Activated CD4-positive, CD25-positive, alpha-beta regulatory T cell treated with anti-CD3 and anti-CD28 coated beads, Interleukin-2, amount 50 U/mL, for 72 hours (primary cell): ENCODE measurements around the gene DSP.

Experiments used
- DNase-seq: peaks from one replicate; pipeline ENCODE4 v3.0.0; 2021

Gene DSP

GRCh38 chr6:7566107-7566506 lies 24.6 kb downstream of the DSP start:
- DNase-seq = no peak

- no peak for DNase-seq
Observed at GRCh38 chr6:7566617-7567173, 25.2 kb downstream of the DSP start.

GRCh38 chr6:7568021-7568420 lies 26.6 kb downstream of the DSP start:
- no peak for DNase-seq

- no peak for DNase-seq
Observed at GRCh38 chr6:7569082-7569481, 27.6 kb downstream of the DSP start.

DNA sequence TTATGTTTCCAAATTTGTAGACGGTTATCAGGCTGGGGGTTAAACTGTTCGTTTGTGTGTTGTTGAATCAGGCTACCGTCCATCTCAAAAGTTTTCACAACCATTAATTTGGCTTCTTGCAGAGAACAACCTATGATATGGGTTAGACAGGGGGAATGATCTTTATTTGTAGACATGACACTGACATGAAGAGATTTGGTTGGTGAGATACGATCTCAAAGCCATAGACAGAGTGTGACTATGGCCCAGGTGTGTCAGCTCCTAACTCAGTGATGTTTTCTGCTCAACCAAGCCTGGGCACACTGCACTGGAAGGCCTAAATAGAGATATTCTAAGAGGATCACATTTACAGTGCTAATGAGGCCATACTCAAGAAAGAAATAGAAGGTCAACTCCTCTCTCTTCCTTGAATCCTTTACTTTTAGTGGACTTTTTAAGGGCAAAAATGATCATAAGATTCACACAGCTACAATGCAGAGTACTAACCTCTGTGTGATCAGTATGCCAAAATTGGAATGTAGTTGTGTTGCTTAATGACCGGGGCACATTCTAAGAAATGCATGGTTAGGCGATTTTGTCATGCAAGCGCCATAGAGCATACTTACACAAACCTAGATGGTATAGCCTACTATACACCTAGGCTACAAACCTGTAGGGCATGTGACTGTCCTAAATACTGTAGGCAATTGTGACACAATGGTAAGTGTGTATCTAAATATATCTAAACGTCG lies 30.9 kb downstream of the DSP start:
- DNase-seq = no peak

- DNase-seq = no peak
Observed at GRCh38 chr6:7574500-7574899, 33.0 kb downstream of the DSP start.

GRCh38 chr6:7578516-7578915 lies 37.0 kb downstream of the DSP start:
- DNase-seq = no peak

- DNase-seq = no peak
Observed at GRCh38 chr6:7578931-7579330, 37.5 kb downstream of the DSP start.

GRCh38 chr6:7579851-7580250 lies 38.4 kb downstream of the DSP start:
- DNase-seq = no peak

GRCh38 chr6:7580537-7580926 lies 39.1 kb downstream of the DSP start:
- no peak for DNase-seq

- no peak for DNase-seq
Observed at GRCh38 chr6:7580927-7581618, 39.6 kb downstream of the DSP start.

- no peak for DNase-seq
Observed at GRCh38 chr6:7585287-7585930, 43.9 kb downstream of the DSP start.

- no peak for DNase-seq
Observed at GRCh38 chr6:7587631-7588100, 46.2 kb downstream of the DSP start.

DNA sequence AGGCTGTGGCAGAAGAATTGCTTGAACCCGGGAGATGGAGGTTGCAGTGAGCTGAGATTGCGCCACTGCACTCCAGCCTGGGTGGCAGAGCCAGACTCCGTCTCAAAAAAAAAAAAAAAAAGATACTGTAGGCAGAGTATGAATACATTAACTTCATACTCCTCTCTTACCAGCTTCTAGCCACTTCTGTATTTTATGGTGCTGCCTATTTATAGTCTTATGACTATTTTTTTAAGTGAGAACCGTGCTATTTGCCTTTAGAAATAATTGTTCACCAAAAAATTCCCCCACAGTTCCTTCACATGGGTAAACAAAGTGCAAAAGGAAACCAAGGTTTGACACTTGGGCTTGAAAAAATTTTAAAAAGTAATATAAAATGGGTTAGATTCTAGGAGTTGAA lies 47.0 kb downstream of the DSP start:
- no peak for DNase-seq

- DNase-seq = no peak
Observed at GRCh38 chr6:7589221-7589620, 47.8 kb downstream of the DSP start.

GRCh38 chr6:7589949-7590917 lies 48.8 kb downstream of the DSP start, which contains the start of gene SNRNP48:
Gene SNRNP48 (plus strand): TSS chr6:7590198. CDS start chr6:7590258, 60 bp downstream.
- DNase-seq = peak; percentile 93

- DNase-seq = no peak
Observed at GRCh38 chr6:7590918-7591302, 49.4 kb downstream of the DSP start.

GRCh38 chr6:7591770-7592169 lies 50.3 kb downstream of the DSP start:
- no peak for DNase-seq

GRCh38 chr6:7593229-7593628 lies 51.8 kb downstream of the DSP start:
- no peak for DNase-seq

GRCh38 chr6:7594579-7595125 lies 53.2 kb downstream of the DSP start:
- DNase-seq = no peak

DNA sequence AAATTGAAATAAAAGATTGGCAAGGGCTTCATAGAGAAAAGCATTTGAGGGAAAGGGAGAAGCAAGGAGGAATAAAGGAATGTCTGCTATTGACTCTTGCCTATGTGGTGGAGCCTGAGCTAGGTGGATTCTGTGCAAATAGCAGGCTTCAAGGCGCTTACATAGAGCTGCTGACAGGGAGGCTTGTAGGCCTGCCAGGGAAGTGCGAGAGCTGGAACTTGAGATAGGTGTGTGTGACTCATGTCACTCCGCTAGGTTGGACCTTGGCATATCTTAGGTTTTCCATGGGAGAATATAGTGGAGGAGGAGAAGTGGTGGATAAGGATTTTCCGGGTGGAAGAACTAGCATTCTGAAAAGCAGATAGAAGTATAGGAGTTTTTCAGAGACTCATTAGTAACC lies 62.5 kb downstream of the DSP start:
- DNase-seq = no peak

GRCh38 chr6:7604506-7604905 lies 63.0 kb downstream of the DSP start:
- DNase-seq = no peak
